ENCODE results near the gene OPN1MW3. TPM values are rescaled to one million over a fixed set of nuclear protein-coding genes. Genes with fewer than 3 reads are reported as not detected.
"Not testable (repeated sequence)": the region's sequence is repeated elsewhere in the genome, so short reads cannot be mapped to it uniquely, and the experiment has no call there.

The OPN1MW3 gene
- total RNA-seq, 2 experiments from 2014 or later: not detected

DNA sequence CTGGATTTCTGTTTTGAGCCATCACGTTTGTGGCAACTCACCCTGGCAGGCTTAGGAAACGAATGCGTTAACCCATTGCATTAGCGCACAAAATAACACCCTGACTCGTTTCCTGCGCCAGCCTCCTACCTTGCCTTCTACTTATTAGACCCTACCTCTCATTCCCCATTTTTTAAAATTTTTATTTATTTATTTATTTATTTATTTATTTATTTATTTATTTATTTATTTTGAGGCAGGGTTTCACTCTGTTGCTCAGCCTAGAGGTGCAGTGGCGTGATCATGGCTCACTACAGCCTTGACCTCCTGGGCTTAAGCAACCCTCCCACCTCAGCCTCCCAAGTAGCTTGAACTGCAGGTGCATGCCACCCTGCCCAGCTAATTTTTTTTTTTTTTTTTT, 45.6 kb downstream of the OPN1MW3 start:
- intact Hi-C loops (cut with DNase I, micrococcal nuclease); H3K27ac Mint-ChIP-seq; H3K4me3 Mint-ChIP-seq; CTCF ChIA-PET; H3K36me3 Mint-ChIP-seq (ENCODE audit: low read depth); H3K4me1 Mint-ChIP-seq; DNase-seq; H3K27me3 Mint-ChIP-seq; H3K9me3 Mint-ChIP-seq (ENCODE audit: low read depth); ATAC-seq: not testable (repeated sequence)
- POLR2A ChIA-PET: interaction anchor here (0.7 kb wide), 1 partner anchor 261 kb away, joined by 3 read pairs; no protein-coding TSS in a partner anchor

DNA sequence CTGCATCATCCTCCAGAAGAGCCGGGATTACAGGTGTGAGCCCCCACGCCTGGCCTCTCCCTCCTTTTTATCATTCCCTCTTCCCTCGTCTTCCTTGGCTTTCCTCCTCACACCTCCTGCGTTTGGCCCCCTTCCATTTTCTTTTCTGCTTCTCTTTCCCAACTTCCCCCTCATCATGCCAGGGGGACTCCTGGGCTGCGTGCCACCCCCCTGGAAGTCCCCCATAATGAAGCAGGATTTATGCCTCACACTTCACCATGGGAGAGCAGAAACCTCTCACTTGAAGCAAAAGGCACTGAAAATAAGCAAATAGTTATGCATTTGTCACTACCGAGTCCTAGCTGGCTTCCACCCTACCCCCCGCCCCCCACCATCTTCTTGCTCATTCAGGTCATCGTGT, 46.1 kb downstream of the OPN1MW3 start:
- H3K27me3 Mint-ChIP-seq: no peaks in the 10 kb centered on the region
- H3K27ac Mint-ChIP-seq: no peak overlapping the region
- ATAC-seq (no peak), DNase-seq (no peak)
- peaks cover 11% of the 10 kb centered on the region for H3K4me1 Mint-ChIP-seq
- no peaks in the 10 kb centered on the region for H3K9me3 Mint-ChIP-seq (ENCODE audit: low read depth)
- H3K36me3 Mint-ChIP-seq (ENCODE audit: low read depth): no peaks in the 10 kb centered on the region
- no peak overlapping the region for H3K4me3 Mint-ChIP-seq
- ChIA-PET POLR2A (interaction anchor here (0.7 kb wide), 1 partner anchor 262 kb away, joined by 3 read pairs; no protein-coding TSS in a partner anchor), CTCF (no interaction called here)
- intact Hi-C loops (cut with DNase I, micrococcal nuclease): no loop called here

DNA sequence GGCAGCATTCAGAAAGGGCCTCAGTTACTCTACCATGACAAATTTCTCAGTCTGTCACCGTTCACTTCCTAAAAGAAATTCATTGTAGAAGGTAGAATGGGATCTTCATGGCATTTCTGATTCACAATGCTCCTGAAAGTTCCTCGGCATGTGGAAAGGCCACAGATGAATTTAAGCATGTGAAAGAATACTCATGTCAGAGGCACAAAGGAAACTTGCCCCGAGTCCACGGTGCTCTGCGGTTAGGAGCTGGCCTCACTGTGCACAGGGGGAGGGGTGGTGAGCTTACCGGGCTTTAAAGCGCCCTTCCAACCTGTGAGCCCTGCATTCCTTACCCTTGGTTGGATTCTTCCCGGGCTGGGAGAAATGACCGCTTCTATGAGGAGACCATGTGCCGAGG, 47.5 kb downstream of the OPN1MW3 start:
- Mint-ChIP-seq H3K27me3 (no peaks in the 10 kb centered on the region), H3K4me3 (no peak overlapping the region), H3K27ac (no peak overlapping the region), H3K36me3 (ENCODE audit: low read depth) (no peaks in the 10 kb centered on the region), H3K4me1 (peaks cover 18% of the 10 kb centered on the region), H3K9me3 (ENCODE audit: low read depth) (no peaks in the 10 kb centered on the region)
- ATAC-seq: no peak
- intact Hi-C loops (cut with DNase I, micrococcal nuclease): no loop called here
- POLR2A ChIA-PET: no interaction called here
- CTCF ChIA-PET: no interaction called here
- no peak for DNase-seq

DNA sequence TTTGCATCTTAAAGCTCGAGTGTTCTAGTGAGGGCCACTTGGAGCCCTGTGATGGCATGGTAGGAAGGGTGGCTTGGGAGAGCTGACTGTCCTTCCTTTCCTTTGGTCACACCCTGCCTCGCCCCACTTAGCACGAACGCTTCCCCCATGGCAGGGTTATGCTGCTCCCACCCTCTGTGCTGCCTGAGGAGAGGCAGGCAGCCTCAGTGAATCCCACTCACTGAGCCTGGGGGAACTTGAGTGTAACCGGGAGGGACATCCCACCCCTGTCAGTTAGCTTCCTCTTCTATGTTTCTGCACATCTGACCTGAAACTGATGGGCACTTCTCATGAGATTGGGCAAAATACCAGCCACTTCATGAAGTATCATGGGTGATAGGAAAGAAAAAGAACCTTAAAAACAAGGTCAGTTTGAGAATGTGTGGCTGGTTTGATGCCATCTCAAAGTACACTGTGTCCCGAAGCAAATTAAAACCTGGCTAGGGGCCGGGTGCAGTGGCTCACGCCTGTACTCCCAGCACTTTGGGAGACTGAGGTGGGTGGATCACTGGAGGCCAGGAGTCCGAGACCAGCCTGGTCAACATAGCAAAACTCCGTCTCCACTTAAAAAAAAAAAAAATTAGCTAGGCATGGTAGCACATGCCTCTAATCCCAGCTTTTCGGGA, 48.3 kb downstream of the OPN1MW3 start:
- no peak overlapping the region for H3K27ac Mint-ChIP-seq
- no peaks in the 10 kb centered on the region for H3K36me3 Mint-ChIP-seq (ENCODE audit: low read depth)
- ATAC-seq: no peak
- H3K9me3 Mint-ChIP-seq (ENCODE audit: low read depth): no peaks in the 10 kb centered on the region
- DNase-seq: no peak
- no peak overlapping the region for H3K4me3 Mint-ChIP-seq
- no peaks in the 10 kb centered on the region for H3K27me3 Mint-ChIP-seq
- CTCF ChIA-PET: no interaction called here
- H3K4me1 Mint-ChIP-seq: peaks cover 19% of the 10 kb centered on the region
- POLR2A ChIA-PET: interaction anchor here (0.6 kb wide), 1 partner anchor 133 kb away, joined by 4 read pairs; no protein-coding TSS in a partner anchor
- intact Hi-C loops (cut with DNase I, micrococcal nuclease): no loop called here

DNA sequence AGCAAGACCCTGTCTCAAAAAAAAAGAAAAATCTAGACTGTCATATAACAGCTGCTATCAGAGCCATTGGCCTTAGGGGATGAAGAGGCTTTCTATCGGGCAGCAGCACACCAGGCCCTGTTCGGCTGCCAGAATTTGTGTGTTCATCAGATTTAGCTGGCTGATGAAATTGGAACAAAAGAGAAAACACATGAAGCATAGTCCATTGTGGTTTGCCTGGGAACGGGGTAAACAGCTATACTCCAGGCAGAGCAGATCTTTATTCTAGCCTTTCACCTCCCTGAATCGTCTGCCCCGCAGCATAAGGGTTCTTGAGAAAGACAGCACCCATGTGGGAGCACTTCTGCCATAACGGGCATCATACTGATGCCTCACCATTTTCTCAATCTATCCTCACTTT, 49.8 kb downstream of the OPN1MW3 start:
- intact Hi-C loops (cut with DNase I, micrococcal nuclease): no loop called here
- Mint-ChIP-seq H3K4me1 (peaks cover 33% of the 10 kb centered on the region), H3K27ac (no peak overlapping the region), H3K36me3 (ENCODE audit: low read depth) (no peaks in the 10 kb centered on the region), H3K4me3 (no peak overlapping the region), H3K9me3 (ENCODE audit: low read depth) (no peaks in the 10 kb centered on the region), H3K27me3 (no peaks in the 10 kb centered on the region)
- no peak for DNase-seq
- no peak for ATAC-seq
- ChIA-PET POLR2A (no interaction called here), CTCF (interaction anchor here (1.2 kb wide), 1 partner anchor 11 kb away, joined by 3 read pairs; no protein-coding TSS in a partner anchor)

DNA sequence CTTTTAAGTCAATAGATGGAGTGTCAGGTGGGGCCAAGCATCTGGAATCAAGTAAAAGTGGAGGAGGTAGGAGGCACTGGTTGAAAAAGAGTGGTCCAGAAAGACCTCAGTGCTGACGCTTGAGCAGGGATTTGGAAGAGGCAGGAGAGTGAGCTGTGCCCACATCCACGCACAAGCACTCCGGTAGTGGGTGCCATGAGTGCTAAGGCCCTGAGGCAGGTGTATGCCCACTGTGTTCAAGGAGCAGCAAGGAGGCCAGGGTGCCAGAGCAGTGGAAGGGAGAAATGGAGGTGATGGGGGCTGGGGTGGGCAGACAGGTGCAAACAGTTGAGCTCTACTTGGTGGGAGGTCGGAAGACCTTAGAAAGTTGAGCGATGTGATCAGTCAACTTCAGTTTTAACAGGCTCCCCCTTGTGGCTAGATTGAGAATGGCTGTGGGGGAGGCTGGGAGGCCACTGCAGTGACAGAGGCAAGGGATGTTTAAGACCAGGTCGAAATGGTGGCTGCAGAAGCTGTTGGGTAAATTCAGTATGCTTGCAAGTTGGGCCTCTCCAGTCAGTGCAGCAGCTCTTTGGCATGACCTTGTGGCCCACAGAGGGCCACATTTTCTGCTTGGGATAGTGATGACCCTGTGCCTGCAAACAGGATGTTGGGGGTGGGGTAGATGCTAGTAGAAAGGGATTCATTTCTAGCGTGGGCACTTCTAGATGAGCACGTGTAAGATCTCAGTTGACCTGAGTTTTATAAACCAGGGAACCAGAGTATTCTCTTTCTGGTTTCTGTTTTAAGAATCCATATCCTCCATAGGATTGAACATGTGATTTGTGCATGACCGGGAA, 50.9 kb downstream of the OPN1MW3 start:
- Mint-ChIP-seq H3K27ac (peak overlapping the region; percentile 34), H3K27me3 (no peaks in the 10 kb centered on the region), H3K4me1 (peaks cover 42% of the 10 kb centered on the region), H3K36me3 (ENCODE audit: low read depth) (no peaks in the 10 kb centered on the region), H3K4me3 (no peak overlapping the region), H3K9me3 (ENCODE audit: low read depth) (no peaks in the 10 kb centered on the region)
- DNase-seq: peak; percentile 88
- CTCF ChIA-PET: interaction anchor here (0.6 to 1.7 kb wide), 8 partner anchors 8 to 510 kb away, joined by 3 to 8 read pairs (median 4); no protein-coding TSS in a partner anchor
- POLR2A ChIA-PET: no interaction called here
- intact Hi-C loops (cut with DNase I, micrococcal nuclease): loop anchor here in 1 of 2 experiments (1.0 kb wide), 1 partner anchor 172 kb away; no protein-coding TSS in a partner anchor
- peak; percentile 69 for ATAC-seq

DNA sequence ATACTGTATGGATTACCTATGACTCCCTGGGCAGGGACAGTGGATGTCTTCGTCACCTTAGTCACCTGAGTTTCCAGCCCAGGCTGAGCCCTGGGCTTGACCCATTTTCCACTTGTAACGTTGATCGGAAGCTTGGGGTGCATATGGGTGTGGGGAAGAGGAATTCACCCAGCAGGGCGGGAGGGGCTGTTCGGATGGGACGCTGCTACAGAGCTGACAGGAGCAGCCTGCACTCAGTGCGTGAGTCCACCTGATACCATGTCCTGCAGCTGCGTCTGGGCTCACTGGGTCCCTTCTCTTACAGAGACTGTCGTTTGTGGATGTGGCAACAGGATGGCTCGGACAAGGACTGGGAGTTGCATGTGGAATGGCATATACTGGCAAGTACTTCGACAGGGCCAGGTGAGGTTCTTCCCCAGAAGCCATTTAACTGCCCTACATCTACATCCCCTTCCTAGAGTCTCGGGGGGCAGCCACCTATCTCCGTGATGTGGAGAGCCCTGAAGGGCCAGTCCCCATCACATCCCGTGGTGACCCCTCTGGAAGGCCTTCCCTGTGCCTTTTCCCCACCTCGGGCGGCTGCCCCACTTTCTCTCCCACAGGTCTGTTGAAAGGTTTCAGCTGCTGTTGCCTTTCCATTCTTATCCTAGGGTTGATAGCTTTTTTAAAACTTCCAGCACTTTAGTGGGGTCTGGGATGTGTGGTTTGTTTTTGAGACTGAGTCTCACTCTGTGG, 51.8 kb downstream of the OPN1MW3 start:
- Mint-ChIP-seq H3K9me3 (ENCODE audit: low read depth) (no peaks in the 10 kb centered on the region), H3K27me3 (no peaks in the 10 kb centered on the region), H3K4me3 (no peak overlapping the region), H3K4me1 (peaks cover 51% of the 10 kb centered on the region), H3K36me3 (ENCODE audit: low read depth) (no peaks in the 10 kb centered on the region), H3K27ac (no peak overlapping the region)
- CTCF ChIA-PET: interaction anchor here (0.6 to 1.7 kb wide), 5 partner anchors 7 to 174 kb away, joined by 3 to 8 read pairs (median 4); no protein-coding TSS in a partner anchor
- intact Hi-C loops (cut with DNase I, micrococcal nuclease): no loop called here
- POLR2A ChIA-PET: no interaction called here
- ATAC-seq (no peak), DNase-seq (no peak)

DNA sequence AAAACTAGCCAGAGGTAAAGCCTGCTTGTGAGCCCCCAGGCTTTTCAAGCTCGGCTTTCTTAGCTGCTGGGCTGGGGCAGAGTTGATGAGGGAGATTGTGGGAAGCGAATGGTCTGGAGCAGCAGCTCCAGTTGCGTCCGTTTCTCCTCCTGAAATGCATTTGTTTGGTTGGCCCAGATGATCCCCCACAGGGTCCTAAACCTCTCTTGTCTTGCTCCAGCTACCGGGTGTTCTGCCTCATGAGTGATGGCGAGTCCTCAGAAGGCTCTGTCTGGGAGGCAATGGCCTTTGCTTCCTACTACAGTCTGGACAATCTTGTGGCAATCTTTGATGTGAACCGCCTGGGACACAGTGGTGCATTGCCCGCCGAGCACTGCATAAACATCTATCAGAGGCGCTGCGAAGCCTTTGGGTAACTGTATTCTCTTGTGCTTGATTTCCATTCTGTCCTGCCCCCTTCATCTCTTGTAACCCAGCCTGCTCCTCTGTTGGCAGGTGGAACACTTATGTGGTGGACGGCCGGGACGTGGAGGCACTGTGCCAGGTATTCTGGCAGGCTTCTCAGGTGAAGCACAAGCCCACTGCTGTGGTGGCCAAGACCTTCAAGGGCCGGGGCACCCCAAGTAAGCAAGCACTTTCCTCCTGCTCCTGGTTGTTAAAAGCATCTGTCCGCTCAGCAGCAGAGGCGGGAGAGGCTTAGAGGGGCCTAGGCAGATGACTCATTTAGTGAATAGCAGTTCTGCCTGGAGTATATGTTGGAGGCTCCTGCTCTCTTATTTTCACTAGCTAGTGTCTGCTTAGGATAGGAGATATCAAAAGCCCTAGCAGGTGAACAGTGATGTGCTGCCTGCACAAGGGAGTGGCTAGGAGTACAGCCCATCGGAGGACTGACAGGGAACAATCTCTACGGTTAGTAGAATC, 53.5 kb downstream of the OPN1MW3 start:
- intact Hi-C loops (cut with DNase I, micrococcal nuclease): no loop called here
- Mint-ChIP-seq H3K27ac (no peak overlapping the region), H3K36me3 (ENCODE audit: low read depth) (no peaks in the 10 kb centered on the region), H3K4me3 (no peak overlapping the region), H3K27me3 (no peaks in the 10 kb centered on the region), H3K9me3 (ENCODE audit: low read depth) (no peaks in the 10 kb centered on the region), H3K4me1 (peaks cover 60% of the 10 kb centered on the region)
- CTCF ChIA-PET: interaction anchor here (1.2 kb wide), 1 partner anchor 16 kb away, joined by 3 read pairs; no protein-coding TSS in a partner anchor
- ATAC-seq: peak; percentile 37
- POLR2A ChIA-PET: no interaction called here
- DNase-seq: no peak

DNA sequence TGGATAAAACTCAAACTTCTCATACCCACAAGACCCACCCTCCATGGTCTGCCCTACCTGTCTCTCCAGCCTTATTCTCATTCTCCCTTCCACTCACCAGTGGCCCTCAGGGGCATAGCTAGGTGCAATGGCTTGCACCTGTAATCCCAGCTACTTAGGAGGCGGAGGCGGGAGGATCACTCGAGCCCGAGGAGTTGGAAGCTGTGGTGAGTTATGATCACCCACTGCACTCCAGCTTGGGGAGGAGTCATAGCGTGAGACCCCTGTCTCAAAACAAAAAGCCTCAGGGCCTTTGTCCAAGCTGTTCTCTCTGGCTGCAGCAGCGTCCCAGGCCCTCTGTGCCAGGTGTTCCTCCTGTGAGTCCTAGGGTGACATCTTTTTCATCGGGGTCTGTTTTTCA, 54.7 kb downstream of the OPN1MW3 start:
- peaks cover 61% of the 10 kb centered on the region for H3K4me1 Mint-ChIP-seq
- no peak overlapping the region for H3K4me3 Mint-ChIP-seq
- no peaks in the 10 kb centered on the region for H3K27me3 Mint-ChIP-seq
- no peaks in the 10 kb centered on the region for H3K36me3 Mint-ChIP-seq (ENCODE audit: low read depth)
- no peak for DNase-seq
- intact Hi-C loops (cut with DNase I, micrococcal nuclease): no loop called here
- no peak overlapping the region for H3K27ac Mint-ChIP-seq
- POLR2A ChIA-PET: no interaction called here
- H3K9me3 Mint-ChIP-seq (ENCODE audit: low read depth): no peaks in the 10 kb centered on the region
- CTCF ChIA-PET: interaction anchor here (0.9 kb wide), 1 partner anchor 345 kb away, joined by 4 read pairs; no protein-coding TSS in a partner anchor
- no peak for ATAC-seq

DNA sequence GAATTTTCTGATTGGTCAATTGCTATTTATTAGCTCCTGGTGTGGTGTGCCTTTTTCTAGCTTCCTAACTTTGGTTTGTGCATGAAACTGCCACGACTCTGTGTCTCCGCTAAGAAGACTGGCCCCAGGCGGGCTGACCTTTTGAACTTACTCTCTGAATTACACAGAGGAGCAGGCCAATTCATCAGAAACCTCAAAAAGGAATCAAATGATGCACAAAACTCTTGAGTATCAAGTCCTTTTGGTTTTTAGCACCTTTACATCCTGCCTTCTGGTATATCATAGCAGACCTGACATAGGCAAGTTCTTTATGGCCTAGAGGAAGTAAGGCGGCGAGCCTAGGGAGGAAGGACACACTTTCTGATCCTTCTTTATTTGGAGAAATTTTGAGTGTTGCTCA, 55.8 kb downstream of the OPN1MW3 start:
- no peaks in the 10 kb centered on the region for H3K27me3 Mint-ChIP-seq
- H3K9me3 Mint-ChIP-seq (ENCODE audit: low read depth): no peaks in the 10 kb centered on the region
- ChIA-PET CTCF (interaction anchor here (0.7 kb wide), 1 partner anchor 293 kb away, joined by 4 read pairs; the partner anchor contains the start of gene IRAK1), POLR2A (no interaction called here)
- peak overlapping the region; percentile 4 for H3K4me3 Mint-ChIP-seq
- no peaks in the 10 kb centered on the region for H3K36me3 Mint-ChIP-seq (ENCODE audit: low read depth)
- DNase-seq: peak; percentile 64
- intact Hi-C loops (cut with DNase I, micrococcal nuclease): no loop called here
- H3K27ac Mint-ChIP-seq: peak overlapping the region; percentile 78
- peak; percentile 81 for ATAC-seq
- H3K4me1 Mint-ChIP-seq: peaks cover 60% of the 10 kb centered on the region

Measured in activated CD4-positive, alpha-beta T cell treated with anti-CD3 and anti-CD28 coated beads for 36 hours (primary cell).